ENCODE measurements around the gene SLC25A15. TPM values are rescaled to one million over a fixed set of nuclear protein-coding genes. Genes with fewer than 3 reads are reported as not detected.

The SLC25A15 gene
- total RNA-seq (1 to 10 TPM; 7.9 to 8.5 TPM), polyA plus RNA-seq (1 to 10 TPM; 4.2 to 5.0 TPM)

GRCh38 chr13:40789275-40790153 is at the start of gene SLC25A15:
SLC25A15 (plus strand) TSS chr13:40789611; CDS start chr13:40793227, 3,616 bp downstream.
- Mint-ChIP-seq H3K4me3 (peak within 1 kb of the TSS; percentile 81 to 89 (median 83)), H3K4me1 (peaks cover 12 to 39% (median 24%) of the 10 kb centered on the region in 4 donors), H3K36me3 (peaks cover 0 to 12% of the 10 kb centered on the region in 2 donors), H3K9me3 (no peaks in the 10 kb centered on the region), H3K27ac (peak within 1 kb of the TSS; percentile 64 to 94 (median 85)), H3K27me3 (no peaks in the 10 kb centered on the region)
- Histone ChIP-seq H3K4me1 (ENCODE audit: insufficient read depth, low read length) (peaks cover 7% of the 10 kb centered on the region), H3K4me3 (ENCODE audit: low read length in 2 of 2) (peak within 1 kb of the TSS; percentile 17 to 63), H3K27me3 (ENCODE audit: insufficient read depth, low read length) (no peaks in the 10 kb centered on the region), H3K9me3 (ENCODE audit: control insufficient read depth in 1 of 2, low read length in 2 of 2) (no peaks in the 10 kb centered on the region), H3K36me3 (ENCODE audit: insufficient read depth, low read length) (peaks cover 5% of the 10 kb centered on the region), H3K27ac (ENCODE audit: low read depth, low read length) (peak within 1 kb of the TSS; percentile 56)
- intact Hi-C loops (cut with micrococcal nuclease): loop anchor here (1.0 to 2.0 kb wide), 2 partner anchors 12 to 19 kb away; partner anchors contain the start of gene MRPS31
- CTCF ChIA-PET (ENCODE audit: partially characterized antibody): interaction anchor here (0.7 to 4.4 kb wide), 8 partner anchors 9 to 1104 kb away, joined by 3 to 40 read pairs (median 4); no protein-coding TSS in a partner anchor
- POLR2A ChIA-PET (ENCODE audit: partially characterized antibody): interaction anchor here (0.6 to 3.1 kb wide), 14 partner anchors 10 to 1751 kb away, joined by 3 to 34 read pairs (median 4); partner anchors contain the start of genes MRPS31, NHLRC3, PROSER1 and WBP4
- DNase-seq: peak; percentile 62 to 80 (median 72)

- Mint-ChIP-seq H3K27ac (no peak overlapping the region), H3K27me3 (no peaks in the 10 kb centered on the region), H3K4me3 (no peak overlapping the region), H3K9me3 (no peaks in the 10 kb centered on the region), H3K36me3 (peaks cover 23 to 45% of the 10 kb centered on the region in 2 donors), H3K4me1 (peaks cover 0 to 3% (median 0%) of the 10 kb centered on the region in 4 donors)
- Histone ChIP-seq H3K4me3 (ENCODE audit: low read length in 2 of 2) (no peak overlapping the region), H3K9me3 (ENCODE audit: control insufficient read depth in 1 of 2, low read length in 2 of 2) (no peaks in the 10 kb centered on the region), H3K4me1 (ENCODE audit: insufficient read depth, low read length) (no peaks in the 10 kb centered on the region), H3K36me3 (ENCODE audit: insufficient read depth, low read length) (peaks cover 26% of the 10 kb centered on the region), H3K27ac (ENCODE audit: low read depth, low read length) (no peak overlapping the region), H3K27me3 (ENCODE audit: insufficient read depth, low read length) (no peaks in the 10 kb centered on the region)
- POLR2A ChIA-PET (ENCODE audit: partially characterized antibody): interaction anchor here (0.7 kb wide), 1 partner anchor 876 kb away, joined by 3 read pairs; no protein-coding TSS in a partner anchor
- CTCF ChIA-PET (ENCODE audit: partially characterized antibody): interaction anchor here (1.0 kb wide), 1 partner anchor 28 kb away, joined by 3 read pairs; no protein-coding TSS in a partner anchor
- intact Hi-C loops (cut with micrococcal nuclease): no loop called here
- no peak for DNase-seq
These were observed 40.1 kb upstream of the SLC25A15 start for GRCh38 chr13:40749327-40749726.

GRCh38 chr13:40755082-40755700 is 34.2 kb upstream of the SLC25A15 start:
- Mint-ChIP-seq H3K4me3 (no peak overlapping the region), H3K4me1 (peaks cover 0 to 4% (median 3%) of the 10 kb centered on the region in 4 donors), H3K27ac (no peak overlapping the region), H3K9me3 (no peaks in the 10 kb centered on the region), H3K27me3 (no peaks in the 10 kb centered on the region), H3K36me3 (peaks cover 40 to 53% of the 10 kb centered on the region in 2 donors)
- ChIA-PET POLR2A (ENCODE audit: partially characterized antibody) (no interaction called here), CTCF (ENCODE audit: partially characterized antibody) (no interaction called here)
- no peak for DNase-seq
- Histone ChIP-seq H3K27me3 (ENCODE audit: insufficient read depth, low read length) (no peaks in the 10 kb centered on the region), H3K36me3 (ENCODE audit: insufficient read depth, low read length) (peaks cover 32% of the 10 kb centered on the region), H3K4me3 (ENCODE audit: low read length in 2 of 2) (no peak overlapping the region), H3K9me3 (ENCODE audit: control insufficient read depth in 1 of 2, low read length in 2 of 2) (no peaks in the 10 kb centered on the region), H3K27ac (ENCODE audit: low read depth, low read length) (no peak overlapping the region), H3K4me1 (ENCODE audit: insufficient read depth, low read length) (no peaks in the 10 kb centered on the region)
- intact Hi-C loops (cut with micrococcal nuclease): no loop called here

- CTCF ChIA-PET (ENCODE audit: partially characterized antibody): no interaction called here
- Mint-ChIP-seq H3K27ac (no peak overlapping the region), H3K36me3 (peaks cover 42 to 53% of the 10 kb centered on the region in 2 donors), H3K9me3 (no peaks in the 10 kb centered on the region), H3K4me3 (no peak overlapping the region), H3K4me1 (peaks cover 0 to 4% (median 4%) of the 10 kb centered on the region in 4 donors), H3K27me3 (no peaks in the 10 kb centered on the region)
- no peak for DNase-seq
- no peak overlapping the region for H3K4me3 ChIP-seq (ENCODE audit: low read length in 2 of 2)
- POLR2A ChIA-PET (ENCODE audit: partially characterized antibody): no interaction called here
- no peaks in the 10 kb centered on the region for H3K27me3 ChIP-seq (ENCODE audit: insufficient read depth, low read length)
- H3K27ac ChIP-seq (ENCODE audit: low read depth, low read length): no peak overlapping the region
- H3K36me3 ChIP-seq (ENCODE audit: insufficient read depth, low read length): peaks cover 32% of the 10 kb centered on the region
- intact Hi-C loops (cut with micrococcal nuclease): no loop called here
- no peaks in the 10 kb centered on the region for H3K4me1 ChIP-seq (ENCODE audit: insufficient read depth, low read length)
- no peaks in the 10 kb centered on the region for H3K9me3 ChIP-seq (ENCODE audit: control insufficient read depth in 1 of 2, low read length in 2 of 2)
These were observed 33.4 kb upstream of the SLC25A15 start for GRCh38 chr13:40756042-40756441.

GRCh38 chr13:40758811-40759210 is 30.6 kb upstream of the SLC25A15 start:
- Mint-ChIP-seq H3K36me3 (peaks cover 37 to 45% of the 10 kb centered on the region in 2 donors), H3K27ac (peak overlapping the region in 1 of 7 donors; percentile 42), H3K9me3 (no peaks in the 10 kb centered on the region), H3K4me3 (no peak overlapping the region), H3K27me3 (no peaks in the 10 kb centered on the region), H3K4me1 (peaks cover 12 to 21% (median 14%) of the 10 kb centered on the region in 4 donors)
- Histone ChIP-seq H3K9me3 (ENCODE audit: control insufficient read depth in 1 of 2, low read length in 2 of 2) (no peaks in the 10 kb centered on the region), H3K4me3 (ENCODE audit: low read length in 2 of 2) (no peak overlapping the region), H3K27me3 (ENCODE audit: insufficient read depth, low read length) (no peaks in the 10 kb centered on the region), H3K27ac (ENCODE audit: low read depth, low read length) (no peak overlapping the region), H3K4me1 (ENCODE audit: insufficient read depth, low read length) (no peaks in the 10 kb centered on the region), H3K36me3 (ENCODE audit: insufficient read depth, low read length) (peaks cover 18% of the 10 kb centered on the region)
- intact Hi-C loops (cut with micrococcal nuclease): no loop called here
- CTCF ChIA-PET (ENCODE audit: partially characterized antibody): interaction anchor here (1.1 to 1.3 kb wide), 2 partner anchors 18 to 690 kb away, joined by 4 read pairs; no protein-coding TSS in a partner anchor
- DNase-seq: no peak
- POLR2A ChIA-PET (ENCODE audit: partially characterized antibody): no interaction called here

- peaks cover 21 to 46% of the 10 kb centered on the region in 2 donors for H3K36me3 Mint-ChIP-seq
- no peaks in the 10 kb centered on the region for H3K27me3 Mint-ChIP-seq
- peaks cover 25 to 34% (median 30%) of the 10 kb centered on the region in 4 donors for H3K4me1 Mint-ChIP-seq
- no peak overlapping the region for H3K4me3 ChIP-seq (ENCODE audit: low read length in 2 of 2)
- H3K27ac Mint-ChIP-seq: peak overlapping the region in 5 of 7 donors; percentile 7 to 77 (median 61)
- no peak overlapping the region for H3K27ac ChIP-seq (ENCODE audit: low read depth, low read length)
- POLR2A ChIA-PET (ENCODE audit: partially characterized antibody): interaction anchor here (1.2 kb wide), 1 partner anchor 14 kb away, joined by 3 read pairs; no protein-coding TSS in a partner anchor
- no peak overlapping the region for H3K4me3 Mint-ChIP-seq
- H3K27me3 ChIP-seq (ENCODE audit: insufficient read depth, low read length): no peaks in the 10 kb centered on the region
- H3K9me3 ChIP-seq (ENCODE audit: control insufficient read depth in 1 of 2, low read length in 2 of 2): no peaks in the 10 kb centered on the region
- H3K36me3 ChIP-seq (ENCODE audit: insufficient read depth, low read length): peaks cover 10% of the 10 kb centered on the region
- no peak for DNase-seq
- intact Hi-C loops (cut with micrococcal nuclease): no loop called here
- H3K9me3 Mint-ChIP-seq: no peaks in the 10 kb centered on the region
- CTCF ChIA-PET (ENCODE audit: partially characterized antibody): interaction anchor here (1.5 kb wide), 1 partner anchor 15 kb away, joined by 5 read pairs; no protein-coding TSS in a partner anchor
- H3K4me1 ChIP-seq (ENCODE audit: insufficient read depth, low read length): peaks cover 25% of the 10 kb centered on the region
These were observed 26.6 kb upstream of the SLC25A15 start for GRCh38 chr13:40762849-40763248.
